Bronchial epithelial cell (primary cell): ENCODE data around the gene FXYD3. TPM values are rescaled to one million over a fixed set of nuclear protein-coding genes. Genes with fewer than 3 reads are reported as not detected.

Experiments
- DNase-seq: peaks from one replicate; pipeline ENCODE4 v3.0.0-alpha.2; 2010; ENCODE audit warnings: low read depth
- FAIRE-seq: peaks from 2 replicates; lab custom pipeline; 2011; peaks lifted over from hg19 to GRCh38; lab: Jason Lieb, UNC
- H3K27me3 ChIP-seq: 2 replicates; pipeline ENCODE4 v1.5.1; 2011; ENCODE audit warnings: low read length; ENCODE audit not compliant: control insufficient read depth, insufficient read depth
- H3K36me3 ChIP-seq: 2 replicates; pipeline ENCODE4 v1.5.1; 2011; ENCODE audit warnings: low read length; ENCODE audit not compliant: control insufficient read depth, insufficient read depth
- H3K4me3 ChIP-seq: 2 replicates; pipeline ENCODE4 v1.5.1; 2011; ENCODE audit warnings: mild to moderate bottlenecking, low read depth, low read length, control low read depth
- total RNA-seq: library from RNA; depleted of rRNA; stranded (reverse); fragments of >200 nt; gene quantifications from 2 replicates; pipeline ENCODE4 v1.2.1, GENCODE V29; 2014
- TF ChIP-seq, protein P1 (sequence below): IDR thresholded peaks from 2 replicates; pipeline ENCODE4 v1.5.1; 2011; ENCODE audit warnings: mild to moderate bottlenecking, moderate library complexity, low read length, control low read depth, inconsistent platforms; ENCODE audit not compliant: insufficient read depth, severe bottlenecking

The FXYD3 gene
- total RNA-seq, 1 donor from 2014 or later, result 309 TPM

DNA sequence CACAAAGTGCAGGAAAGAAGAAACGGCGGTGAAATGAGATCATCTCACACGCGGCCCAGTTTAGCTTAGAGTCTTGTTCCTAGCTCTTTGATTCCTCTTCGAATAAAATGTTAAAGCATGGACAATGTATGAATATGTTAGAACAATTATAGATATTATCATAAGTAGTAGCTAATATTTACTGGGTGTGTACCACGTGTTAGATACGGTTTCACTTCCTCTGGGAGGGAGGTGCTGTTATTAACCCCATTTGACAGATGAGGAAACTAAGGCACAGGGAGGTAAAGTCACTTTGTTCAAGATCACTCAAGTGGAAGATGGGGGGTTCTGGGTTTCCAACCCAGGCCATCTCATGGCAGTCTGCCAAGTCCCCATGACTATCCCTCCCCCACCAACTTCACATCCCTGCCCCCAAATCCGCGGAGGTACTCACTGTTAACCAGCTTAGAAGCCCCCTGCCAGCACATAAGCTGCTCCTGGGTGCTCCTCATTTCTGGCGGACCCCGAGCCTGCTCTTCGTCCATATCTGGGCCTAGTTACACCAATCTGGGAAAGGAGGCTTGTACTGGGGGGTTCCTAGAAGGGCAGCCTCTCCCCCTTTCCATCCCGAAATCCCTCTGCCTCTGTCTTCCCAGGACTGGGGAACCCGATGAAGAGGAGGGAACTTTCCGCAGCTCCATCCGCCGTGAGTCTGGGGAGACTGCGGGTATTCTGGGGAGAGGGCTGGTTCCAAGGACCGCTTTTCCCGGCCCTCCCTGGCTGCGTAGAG is 26.4 kb downstream of the FXYD3 start:
- DNase-seq, result no peak
- no peak for FAIRE-seq
- H3K4me3 ChIP-seq, result no peak overlapping the region

DNA sequence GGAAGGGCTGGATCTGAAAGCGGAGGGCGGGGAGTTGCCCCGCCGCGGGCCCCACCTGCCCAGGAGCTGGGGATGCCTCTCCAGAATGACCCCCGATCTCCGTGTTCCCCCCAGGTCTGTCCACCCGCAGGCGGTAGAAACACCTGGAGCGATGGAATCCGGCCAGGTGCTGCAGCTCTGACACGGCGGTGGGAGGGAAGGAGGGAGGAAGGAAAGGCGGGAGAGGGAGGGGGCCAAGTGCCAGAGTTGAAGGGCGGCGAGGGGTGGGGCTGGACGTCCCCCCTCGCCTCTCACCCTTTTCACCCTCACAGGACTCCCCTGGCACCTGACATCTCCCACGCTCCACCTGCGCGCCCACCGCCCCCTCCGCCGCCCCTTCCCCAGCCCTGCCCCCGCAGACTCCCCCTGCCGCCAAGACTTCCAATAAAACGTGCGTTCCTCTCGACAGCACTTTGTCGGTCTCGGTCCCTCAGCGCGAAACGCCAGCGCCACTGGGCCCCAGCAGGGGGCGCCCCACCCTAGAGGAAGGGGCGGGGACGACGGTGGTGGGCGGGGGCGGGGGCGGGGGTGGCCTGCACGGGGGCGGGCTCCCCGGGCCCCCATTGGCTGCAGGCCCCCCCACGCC is 27.1 kb downstream of the FXYD3 start:
- Histone ChIP-seq H3K36me3 (no peaks in the 10 kb centered on the region), H3K4me3 (no peak overlapping the region), H3K27me3 (peaks cover 17% of the 10 kb centered on the region)
- FAIRE-seq (no peak), DNase-seq (no peak)
- TF ChIP-seq, protein P1, sequence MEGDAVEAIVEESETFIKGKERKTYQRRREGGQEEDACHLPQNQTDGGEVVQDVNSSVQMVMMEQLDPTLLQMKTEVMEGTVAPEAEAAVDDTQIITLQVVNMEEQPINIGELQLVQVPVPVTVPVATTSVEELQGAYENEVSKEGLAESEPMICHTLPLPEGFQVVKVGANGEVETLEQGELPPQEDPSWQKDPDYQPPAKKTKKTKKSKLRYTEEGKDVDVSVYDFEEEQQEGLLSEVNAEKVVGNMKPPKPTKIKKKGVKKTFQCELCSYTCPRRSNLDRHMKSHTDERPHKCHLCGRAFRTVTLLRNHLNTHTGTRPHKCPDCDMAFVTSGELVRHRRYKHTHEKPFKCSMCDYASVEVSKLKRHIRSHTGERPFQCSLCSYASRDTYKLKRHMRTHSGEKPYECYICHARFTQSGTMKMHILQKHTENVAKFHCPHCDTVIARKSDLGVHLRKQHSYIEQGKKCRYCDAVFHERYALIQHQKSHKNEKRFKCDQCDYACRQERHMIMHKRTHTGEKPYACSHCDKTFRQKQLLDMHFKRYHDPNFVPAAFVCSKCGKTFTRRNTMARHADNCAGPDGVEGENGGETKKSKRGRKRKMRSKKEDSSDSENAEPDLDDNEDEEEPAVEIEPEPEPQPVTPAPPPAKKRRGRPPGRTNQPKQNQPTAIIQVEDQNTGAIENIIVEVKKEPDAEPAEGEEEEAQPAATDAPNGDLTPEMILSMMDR, result peak; percentile 57

More for the DNA sequence above, 26.4 kb downstream of the FXYD3 start:
- H3K36me3 ChIP-seq, result no peaks in the 10 kb centered on the region
- TF ChIP-seq, protein P1, result no peak
- H3K27me3 ChIP-seq, result peaks cover 17% of the 10 kb centered on the region

DNA sequence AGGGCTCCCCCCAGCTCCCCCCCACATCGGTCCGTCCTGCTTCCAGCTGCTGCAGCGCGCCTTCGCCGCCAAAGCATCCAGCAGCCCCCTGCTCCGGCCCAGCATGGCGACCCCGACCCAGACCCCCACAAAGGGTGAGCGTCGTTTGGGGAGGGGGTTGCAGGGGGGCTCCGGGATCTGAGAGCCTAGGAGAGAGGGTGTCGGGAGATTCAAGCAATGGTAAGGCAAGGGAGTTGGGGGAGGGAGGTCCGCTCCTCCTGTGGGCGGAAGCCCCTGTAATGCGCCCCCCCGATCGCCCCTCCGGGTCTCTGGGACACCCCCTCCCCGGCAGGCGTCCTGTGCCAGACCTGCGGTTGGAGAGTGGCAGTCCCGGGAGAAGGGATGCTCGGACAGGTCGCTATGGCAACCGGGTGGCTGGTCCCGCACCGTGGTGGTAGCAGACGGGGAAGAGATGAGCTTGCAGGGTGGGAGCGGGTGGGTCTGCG is 27.6 kb downstream of the FXYD3 start, which contains the start of gene FXYD7:
Gene FXYD7 (plus strand): TSS at position 25 of the 485 bp plus-strand sequence. CDS start 79 bp downstream, at position 104.
- FAIRE-seq, result no peak
- Histone ChIP-seq H3K36me3 (no peaks in the 10 kb centered on the region), H3K27me3 (peaks cover 17% of the 10 kb centered on the region), H3K4me3 (no peak within 1 kb of the TSS)
- DNase-seq, result no peak
- TF ChIP-seq, protein P1, result no peak

DNA sequence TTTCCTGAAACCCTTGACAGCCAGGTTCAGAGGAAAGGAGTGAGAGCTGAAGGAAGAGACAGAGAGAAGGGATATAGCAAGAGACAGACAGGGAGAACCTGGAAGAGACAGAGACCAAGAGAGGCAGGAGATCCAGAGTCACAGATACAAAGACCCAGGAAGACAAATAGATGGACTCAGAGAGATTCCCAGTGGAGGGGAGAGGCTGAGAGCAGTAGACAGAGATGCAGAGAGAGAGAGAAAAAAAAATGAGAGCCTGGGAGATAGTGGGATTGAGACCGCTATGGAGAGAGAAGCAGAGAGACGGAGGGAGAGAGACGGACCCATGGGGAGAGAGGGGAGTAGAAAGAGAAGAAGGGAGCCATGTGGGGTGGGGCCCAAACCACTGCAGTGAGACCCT is 28.2 kb downstream of the FXYD3 start:
- Histone ChIP-seq H3K4me3 (no peak overlapping the region), H3K36me3 (no peaks in the 10 kb centered on the region), H3K27me3 (peaks cover 17% of the 10 kb centered on the region)
- DNase-seq, result no peak
- TF ChIP-seq, protein P1, result no peak
- FAIRE-seq, result no peak

DNA sequence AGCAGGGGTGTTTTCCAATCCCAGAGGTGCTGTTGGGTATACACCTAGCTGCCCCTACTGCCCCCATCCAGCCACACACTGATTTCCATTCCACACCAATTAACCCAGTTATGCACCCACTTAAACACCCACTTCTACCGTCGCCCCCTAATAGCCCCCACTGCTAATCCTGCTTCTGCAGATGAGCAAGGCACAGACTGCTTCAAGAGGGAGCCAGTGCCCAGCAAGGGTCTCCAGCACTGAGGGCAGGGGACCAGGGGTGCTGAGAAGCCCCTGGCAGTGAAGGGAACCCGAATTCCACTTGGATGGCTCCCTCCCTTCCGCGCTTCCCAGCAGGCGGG is 28.6 kb downstream of the FXYD3 start:
- no peaks in the 10 kb centered on the region for H3K36me3 ChIP-seq
- TF ChIP-seq, protein P1, result no peak
- no peak for DNase-seq
- H3K4me3 ChIP-seq, result no peak overlapping the region
- FAIRE-seq, result no peak
- H3K27me3 ChIP-seq, result peaks cover 17% of the 10 kb centered on the region
